ENCODE measurements around the gene ARHGEF12.

ARHGEF12 gene

GRCh38 chr11:120335556-120335907 lies 681 bp upstream of the ARHGEF12 start:
- TF ChIP-seq Cebpa-rat (IDR thresholded peaks at IDR 0.05), result no peak
- Histone ChIP-seq H3K27ac (peak overlapping the region; percentile 81 to 91 (median 87); a peak in 21 of 22 replicates), H3K27me3 (peaks cover 33 to 49% (median 40%) of the 10 kb centered on the region in 11 experiments), H3K9ac (peak overlapping the region; percentile 86 to 94 (median 92)), H3K36me3 (peaks cover 1 to 20% (median 11%) of the 10 kb centered on the region in 11 experiments; a peak in 19 of 22 replicates), H3K4me2 (peak overlapping the region; percentile 93 to 99 (median 98)), H3K4me3 (peak overlapping the region; percentile 81 to 96 (median 86)), H4K20me1 (peaks cover 34 to 52% (median 43%) of the 10 kb centered on the region in 11 experiments), H3K4me1 (peaks cover 28 to 49% (median 35%) of the 10 kb centered on the region in 10 experiments), H3K9me3 (replicated peaks in 1 of 11) (no peaks in the 10 kb centered on the region)

DNA sequence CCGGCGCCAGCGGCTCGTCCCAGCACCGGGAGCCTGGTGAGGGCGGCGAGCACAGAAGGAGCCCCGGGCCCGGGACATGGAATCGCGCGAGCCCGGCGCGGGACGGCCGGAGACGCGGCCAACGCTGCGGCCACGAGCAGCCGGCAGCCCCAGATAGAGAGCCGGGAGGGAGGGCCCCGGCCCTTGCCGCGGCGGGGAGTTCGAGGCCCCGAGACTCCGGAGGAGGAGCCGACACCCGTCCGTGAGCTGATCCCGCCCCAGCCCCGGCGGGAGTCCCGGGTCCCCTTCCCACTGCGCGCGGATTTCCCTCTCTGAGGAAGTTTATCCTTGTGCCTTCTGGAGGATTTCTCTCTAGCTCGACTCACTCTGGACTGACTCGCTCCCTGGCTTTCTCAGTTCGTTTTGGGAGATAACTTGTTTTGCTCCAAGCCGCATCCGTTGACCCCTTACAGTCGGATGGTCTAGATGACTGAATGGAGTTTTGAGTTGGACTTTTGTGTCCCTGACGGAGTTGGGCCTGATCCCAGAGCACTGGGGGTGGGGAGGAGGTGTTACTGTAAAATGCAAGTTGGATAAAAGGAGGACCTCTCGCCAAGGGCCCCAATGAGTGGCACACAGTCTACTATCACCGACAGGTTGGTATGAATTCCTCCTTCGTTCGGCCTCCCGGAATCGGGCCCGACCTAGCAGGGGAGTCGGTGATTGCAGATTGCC lies 585 bp downstream of the ARHGEF12 start:
- Histone ChIP-seq H3K9me3 (replicated peaks in 1 of 11) (peaks cover 0 to 10% (median 6%) of the 10 kb centered on the region in 11 experiments; a peak in 14 of 22 replicates), H3K4me1 (peaks cover 27 to 39% (median 31%) of the 10 kb centered on the region in 10 experiments), H3K4me2 (peak overlapping the region; percentile 93 to 99 (median 98)), H3K36me3 (peaks cover 0 to 10% (median 0%) of the 10 kb centered on the region in 11 experiments; a peak in 6 of 22 replicates), H3K27me3 (peaks cover 45 to 62% (median 53%) of the 10 kb centered on the region in 11 experiments), H3K27ac (peak overlapping the region; percentile 81 to 91 (median 87)), H4K20me1 (peaks cover 47 to 61% (median 53%) of the 10 kb centered on the region in 11 experiments), H3K9ac (peak overlapping the region; percentile 86 to 94 (median 92)), H3K4me3 (peak overlapping the region; percentile 81 to 96 (median 86))
- no peak for TF ChIP-seq Cebpa-rat (IDR thresholded peaks at IDR 0.05)

DNA sequence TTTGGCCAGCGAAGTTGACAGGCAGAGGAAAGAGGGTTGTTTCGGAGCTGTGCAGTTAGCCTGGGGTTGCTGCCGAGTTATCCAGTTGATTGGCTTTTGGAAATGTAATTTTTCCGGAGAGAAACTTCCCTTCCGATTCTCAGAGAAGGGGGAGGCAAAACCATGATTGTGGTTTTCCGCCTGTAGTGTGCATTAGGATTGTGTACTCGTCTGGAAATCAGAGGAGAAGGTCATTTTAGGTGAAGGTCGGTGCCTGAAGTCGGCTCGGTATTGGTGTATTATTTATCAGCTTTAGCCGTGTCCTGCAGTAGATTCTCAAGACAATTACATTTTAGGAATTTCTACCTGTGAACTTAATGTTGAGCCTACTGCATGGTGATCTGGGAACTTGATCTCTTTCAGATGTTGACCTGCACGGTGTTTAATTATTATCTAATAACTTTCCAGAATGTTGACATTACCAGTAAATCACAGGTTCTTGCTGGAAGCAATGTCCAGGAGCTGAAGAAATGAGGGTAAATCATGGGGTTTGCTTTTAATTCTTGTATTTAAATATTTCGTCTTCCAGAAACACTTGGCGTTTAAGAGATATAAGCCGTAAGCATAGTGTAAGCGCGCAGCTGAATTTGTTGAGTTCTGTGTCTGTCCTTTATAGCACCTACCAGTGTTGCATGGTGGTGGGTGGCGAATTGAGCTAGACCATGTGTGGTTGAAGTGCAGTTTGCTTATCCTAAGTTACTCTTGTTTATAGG lies 1.3 kb downstream of the ARHGEF12 start:
- peak overlapping the region in 10 of 11 experiments; percentile 81 to 91 (median 88); a peak in 11 of 22 replicates for H3K27ac ChIP-seq
- H3K36me3 ChIP-seq, result peaks cover 0 to 9% (median 0%) of the 10 kb centered on the region in 11 experiments; a peak in 2 of 22 replicates
- H3K4me1 ChIP-seq, result peaks cover 27 to 39% (median 31%) of the 10 kb centered on the region in 10 experiments
- peak overlapping the region; percentile 93 to 99 (median 98) for H3K4me2 ChIP-seq
- peaks cover 5 to 18% (median 13%) of the 10 kb centered on the region in 11 experiments; a peak in 21 of 22 replicates for H3K9me3 ChIP-seq (replicated peaks in 1 of 11)
- H4K20me1 ChIP-seq, result peaks cover 54 to 68% (median 60%) of the 10 kb centered on the region in 11 experiments
- H3K9ac ChIP-seq, result peak overlapping the region; percentile 86 to 94 (median 92)
- peaks cover 52 to 69% (median 60%) of the 10 kb centered on the region in 11 experiments for H3K27me3 ChIP-seq
- peak overlapping the region; percentile 81 to 96 (median 86) for H3K4me3 ChIP-seq
- no peak for TF ChIP-seq Cebpa-rat (IDR thresholded peaks at IDR 0.05)

- no peak overlapping the region for H3K27ac ChIP-seq
- no peak for TF ChIP-seq Cebpa-rat (IDR thresholded peaks at IDR 0.05)
- H3K4me1 ChIP-seq, result peaks cover 27 to 40% (median 34%) of the 10 kb centered on the region in 10 experiments
- H3K4me3 ChIP-seq, result peak overlapping the region; percentile 81 to 96 (median 86); a peak in 18 of 20 replicates
- peaks cover 0 to 9% (median 0%) of the 10 kb centered on the region in 11 experiments; a peak in 2 of 22 replicates for H3K36me3 ChIP-seq
- H3K9ac ChIP-seq, result peak overlapping the region in 1 of 11 experiments; percentile 94; a peak in 1 of 22 replicates
- H3K4me2 ChIP-seq, result peak overlapping the region; percentile 93 to 99 (median 98)
- peaks cover 62 to 73% (median 67%) of the 10 kb centered on the region in 11 experiments for H4K20me1 ChIP-seq
- H3K9me3 ChIP-seq (replicated peaks in 1 of 11), result peaks cover 8 to 26% (median 20%) of the 10 kb centered on the region in 11 experiments; a peak in 21 of 22 replicates
- peaks cover 59 to 77% (median 67%) of the 10 kb centered on the region in 11 experiments for H3K27me3 ChIP-seq
Observed at GRCh38 chr11:120338107-120338933, 2.1 kb downstream of the ARHGEF12 start.

DNA sequence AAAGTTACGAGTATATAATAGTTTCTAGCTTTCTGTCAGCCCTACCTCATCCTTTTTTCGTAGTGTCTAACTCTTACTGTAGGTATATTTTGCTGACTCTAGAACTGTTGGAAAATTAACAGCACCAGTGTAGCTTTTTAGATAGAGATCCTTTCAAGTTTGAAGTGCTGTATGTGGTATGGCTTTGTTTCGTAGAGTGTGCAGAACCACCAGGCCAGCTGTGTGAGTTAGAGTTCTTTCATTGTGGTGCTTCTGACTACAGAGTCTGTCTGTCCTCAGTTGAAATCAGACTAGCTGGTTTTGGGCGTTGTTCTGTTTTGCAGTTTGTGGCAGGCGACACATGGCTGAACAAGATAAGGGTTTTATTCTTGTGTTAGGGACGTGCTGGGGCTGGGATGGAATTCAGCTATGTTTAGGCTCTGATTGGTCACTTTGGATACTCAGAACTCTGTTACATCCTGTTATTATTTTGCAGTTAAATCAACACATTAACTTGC lies 3.2 kb downstream of the ARHGEF12 start:
- Histone ChIP-seq H3K4me2 (peak overlapping the region in 3 of 11 experiments; percentile 7 to 99 (median 95); a peak in 5 of 22 replicates), H3K36me3 (peaks cover 0 to 9% (median 0%) of the 10 kb centered on the region in 11 experiments; a peak in 2 of 22 replicates), H3K27ac (no peak overlapping the region), H3K9ac (no peak overlapping the region), H3K9me3 (replicated peaks in 1 of 11) (peaks cover 8 to 29% (median 23%) of the 10 kb centered on the region in 11 experiments; a peak in 21 of 22 replicates), H3K4me3 (no peak overlapping the region), H3K27me3 (peaks cover 64 to 85% (median 76%) of the 10 kb centered on the region in 11 experiments), H4K20me1 (peaks cover 73 to 84% (median 78%) of the 10 kb centered on the region in 11 experiments), H3K4me1 (peaks cover 34 to 51% (median 45%) of the 10 kb centered on the region in 10 experiments)
- no peak for TF ChIP-seq Cebpa-rat (IDR thresholded peaks at IDR 0.05)

DNA sequence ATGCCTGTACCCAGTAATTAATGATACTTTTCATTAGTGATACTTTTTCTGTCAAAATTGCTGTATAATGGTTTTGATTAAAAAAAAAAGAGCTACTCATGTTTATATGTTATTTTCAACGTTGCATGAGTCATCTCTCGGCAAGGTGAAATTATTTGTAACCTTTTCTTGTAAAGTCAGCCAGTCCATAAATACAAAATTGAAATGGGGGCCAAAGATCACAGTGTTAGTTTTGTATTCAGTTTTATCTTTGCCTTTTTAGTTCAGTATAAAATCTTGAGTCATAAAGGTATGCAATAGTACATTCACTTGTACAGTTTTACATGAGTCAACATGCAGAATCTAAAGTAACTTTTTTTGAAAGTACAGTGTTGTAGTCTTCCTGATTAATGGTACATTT lies 4.3 kb downstream of the ARHGEF12 start:
- no peak overlapping the region for H3K27ac ChIP-seq
- peaks cover 38 to 55% (median 50%) of the 10 kb centered on the region in 10 experiments for H3K4me1 ChIP-seq
- peaks cover 84 to 93% (median 89%) of the 10 kb centered on the region in 11 experiments for H4K20me1 ChIP-seq
- H3K4me3 ChIP-seq, result no peak overlapping the region
- H3K9ac ChIP-seq, result no peak overlapping the region
- peaks cover 0 to 9% (median 0%) of the 10 kb centered on the region in 11 experiments; a peak in 2 of 22 replicates for H3K36me3 ChIP-seq
- H3K4me2 ChIP-seq, result no peak overlapping the region
- peaks cover 8 to 29% (median 23%) of the 10 kb centered on the region in 11 experiments; a peak in 21 of 22 replicates for H3K9me3 ChIP-seq (replicated peaks in 1 of 11)
- peaks cover 74 to 92% (median 85%) of the 10 kb centered on the region in 11 experiments for H3K27me3 ChIP-seq
- TF ChIP-seq Cebpa-rat (IDR thresholded peaks at IDR 0.05), result no peak

DNA sequence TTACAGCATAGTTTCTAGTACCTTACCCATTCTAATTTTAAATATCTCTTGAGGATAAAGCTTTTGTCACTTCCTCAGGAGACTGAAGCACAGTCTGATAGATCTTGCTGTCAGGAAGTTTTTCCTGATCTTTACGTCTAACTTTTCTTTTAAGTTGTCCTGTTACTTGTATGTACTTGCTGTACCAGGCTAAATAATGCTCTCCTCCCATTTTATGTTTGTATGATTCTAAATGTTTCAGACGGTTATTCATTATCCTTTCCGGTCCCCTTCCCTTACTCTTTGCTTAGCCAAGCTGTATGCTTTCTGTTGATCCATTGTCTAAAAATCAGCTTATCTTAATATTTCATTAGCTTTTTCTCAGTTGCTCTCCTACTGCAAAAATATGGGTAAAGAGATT lies 6.0 kb downstream of the ARHGEF12 start:
- Histone ChIP-seq H3K27me3 (peaks cover 91 to 99% (median 96%) of the 10 kb centered on the region in 11 experiments), H3K9me3 (replicated peaks in 1 of 11) (peaks cover 8 to 29% (median 23%) of the 10 kb centered on the region in 11 experiments; a peak in 21 of 22 replicates), H3K4me3 (0 out of 20 replicates have a peak overlapping the region, but pooled peaks of 1 of the 10 experiments have one; percentile 10), H3K4me1 (peaks cover 32 to 52% (median 48%) of the 10 kb centered on the region in 10 experiments), H3K27ac (no peak overlapping the region), H4K20me1 (peaks cover 96 to 100% (median 100%) of the 10 kb centered on the region in 11 experiments), H3K9ac (no peak overlapping the region), H3K4me2 (no peak overlapping the region), H3K36me3 (peaks cover 0 to 9% (median 0%) of the 10 kb centered on the region in 11 experiments; a peak in 2 of 22 replicates)
- TF ChIP-seq Cebpa-rat (IDR thresholded peaks at IDR 0.05), result no peak
